ENCODE data around the gene COBL. TPM values are rescaled to one million over a fixed set of nuclear protein-coding genes. Genes with fewer than 3 reads are reported as not detected.

COBL gene
- total RNA-seq, 4 donors from 2014 or later: 62.4 to 114 (median 72.2) TPM

DNA sequence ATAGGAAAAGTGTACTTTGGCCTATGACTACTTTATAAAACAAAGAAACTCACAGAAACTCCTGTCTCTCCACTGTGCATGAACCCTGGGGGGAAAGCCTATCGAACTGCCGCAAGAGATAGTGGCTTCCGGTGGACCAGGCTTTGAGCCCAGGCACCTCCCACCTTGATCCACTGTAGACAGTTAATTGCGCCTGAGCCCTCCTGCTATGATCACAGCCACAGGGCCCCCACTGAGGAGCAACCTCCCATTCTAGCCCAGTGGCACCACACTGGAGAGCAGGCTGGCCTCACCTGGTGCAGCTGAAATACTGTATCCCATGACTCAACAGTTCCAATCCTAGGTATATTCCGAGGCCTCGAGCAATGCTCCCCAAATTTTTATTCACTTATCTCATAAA is 98.8 kb downstream of the COBL start:
- intact Hi-C loops (cut with DNase I; ENCODE audit: low total_unique reads): no loop called here
- Histone ChIP-seq H3K4me1 (no peaks in the 10 kb centered on the region), H3K4me3 (no peak overlapping the region), H3K27me3 (no peaks in the 10 kb centered on the region), H3K27ac (no peak overlapping the region), H3K36me3 (no peaks in the 10 kb centered on the region), H3K9me3 (no peaks in the 10 kb centered on the region)
- 95 to 97% methylated on average over 5 to 6 of the region's 6 CpGs for WGBS, 2 donors (ENCODE audit: low coverage in 1 of 2)
- TF ChIP-seq POLR2A (IDR thresholded peaks at IDR 0.05): no peak
- TF ChIP-seq, protein P1, sequence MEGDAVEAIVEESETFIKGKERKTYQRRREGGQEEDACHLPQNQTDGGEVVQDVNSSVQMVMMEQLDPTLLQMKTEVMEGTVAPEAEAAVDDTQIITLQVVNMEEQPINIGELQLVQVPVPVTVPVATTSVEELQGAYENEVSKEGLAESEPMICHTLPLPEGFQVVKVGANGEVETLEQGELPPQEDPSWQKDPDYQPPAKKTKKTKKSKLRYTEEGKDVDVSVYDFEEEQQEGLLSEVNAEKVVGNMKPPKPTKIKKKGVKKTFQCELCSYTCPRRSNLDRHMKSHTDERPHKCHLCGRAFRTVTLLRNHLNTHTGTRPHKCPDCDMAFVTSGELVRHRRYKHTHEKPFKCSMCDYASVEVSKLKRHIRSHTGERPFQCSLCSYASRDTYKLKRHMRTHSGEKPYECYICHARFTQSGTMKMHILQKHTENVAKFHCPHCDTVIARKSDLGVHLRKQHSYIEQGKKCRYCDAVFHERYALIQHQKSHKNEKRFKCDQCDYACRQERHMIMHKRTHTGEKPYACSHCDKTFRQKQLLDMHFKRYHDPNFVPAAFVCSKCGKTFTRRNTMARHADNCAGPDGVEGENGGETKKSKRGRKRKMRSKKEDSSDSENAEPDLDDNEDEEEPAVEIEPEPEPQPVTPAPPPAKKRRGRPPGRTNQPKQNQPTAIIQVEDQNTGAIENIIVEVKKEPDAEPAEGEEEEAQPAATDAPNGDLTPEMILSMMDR (IDR thresholded peaks at IDR 0.05): no peak
- DNase-seq: no peak
- in situ Hi-C loops (cut with MboI; ENCODE audit: low pct_ligation_motif_present in 1 of 4, low pct_unique_long_range_greater_than_20kb in 1 of 4, low sequenced_read_pairs in 3 of 4): no loop called here

DNA sequence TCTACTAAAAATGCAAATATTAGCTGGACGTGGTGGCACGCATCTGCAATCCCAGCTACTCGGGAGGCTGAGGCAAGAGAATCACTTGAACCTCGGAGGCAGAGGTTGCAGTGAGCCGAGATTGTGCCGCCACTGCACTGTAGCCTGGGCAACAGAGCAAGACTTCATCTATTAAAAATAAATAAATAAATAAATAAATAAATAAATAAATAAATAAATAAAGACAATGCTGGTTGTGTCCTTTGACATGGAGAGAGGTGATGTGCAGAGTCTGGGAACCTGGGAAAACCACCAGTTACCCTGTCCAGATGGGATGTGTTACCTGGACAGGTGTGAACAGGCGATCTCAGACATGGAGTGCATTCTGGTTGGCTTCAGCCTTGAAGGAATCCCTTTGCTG is 102.5 kb downstream of the COBL start:
- intact Hi-C loops (cut with DNase I; ENCODE audit: low total_unique reads): no loop called here
- H3K4me3 ChIP-seq: no peak overlapping the region
- H3K4me1 ChIP-seq: no peaks in the 10 kb centered on the region
- no peak for DNase-seq
- H3K9me3 ChIP-seq: no peaks in the 10 kb centered on the region
- in situ Hi-C loops (cut with MboI; ENCODE audit: low pct_ligation_motif_present in 1 of 4, low pct_unique_long_range_greater_than_20kb in 1 of 4, low sequenced_read_pairs in 3 of 4): no loop called here
- no peaks in the 10 kb centered on the region for H3K27me3 ChIP-seq
- no peak overlapping the region for H3K27ac ChIP-seq
- 87 to 94% methylated on average over 4 to 7 of the region's 7 CpGs for WGBS, 2 donors (ENCODE audit: low coverage in 1 of 2)
- H3K36me3 ChIP-seq: no peaks in the 10 kb centered on the region
- TF ChIP-seq POLR2AphosphoS5 (IDR thresholded peaks at IDR 0.05): no peak
- no peak for TF ChIP-seq EP300 (IDR thresholded peaks at IDR 0.05; ENCODE audit: low read depth)
- TF ChIP-seq, protein P1 (IDR thresholded peaks at IDR 0.05): no peak
- no peak for TF ChIP-seq POLR2A (IDR thresholded peaks at IDR 0.05)

DNA sequence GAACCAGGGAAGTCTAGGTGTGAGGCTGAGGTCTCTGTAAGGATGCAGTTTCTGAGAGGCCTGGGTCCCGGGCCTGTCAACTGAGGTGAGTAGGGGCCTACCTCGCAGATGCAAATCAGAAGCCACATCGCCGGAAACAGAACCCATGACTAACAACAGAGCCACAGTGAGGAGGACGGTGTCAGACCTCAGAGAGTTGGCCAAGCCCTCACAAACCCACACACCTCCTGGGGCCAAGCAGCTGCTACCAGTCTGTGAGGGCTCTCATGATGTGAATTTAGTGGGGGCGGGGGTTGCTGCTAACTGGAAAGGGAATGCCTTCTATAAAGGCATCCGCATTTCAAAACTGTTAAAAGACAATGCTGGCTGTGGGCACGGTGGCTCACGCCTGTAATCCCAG is 103.0 kb downstream of the COBL start:
- Histone ChIP-seq H3K4me1 (no peaks in the 10 kb centered on the region), H3K27me3 (no peaks in the 10 kb centered on the region), H3K9me3 (no peaks in the 10 kb centered on the region), H3K36me3 (no peaks in the 10 kb centered on the region), H3K4me3 (no peak overlapping the region), H3K27ac (no peak overlapping the region)
- intact Hi-C loops (cut with DNase I; ENCODE audit: low total_unique reads): no loop called here
- TF ChIP-seq POLR2AphosphoS5 (IDR thresholded peaks at IDR 0.05) (no peak), POLR2A (IDR thresholded peaks at IDR 0.05) (no peak), EP300 (IDR thresholded peaks at IDR 0.05; ENCODE audit: low read depth) (no peak)
- TF ChIP-seq, protein P1 (IDR thresholded peaks at IDR 0.05): no peak
- WGBS, 2 donors (ENCODE audit: low coverage in 1 of 2): 92% methylated on average over 9 of the region's 9 CpGs; no CpG with 5 or more reads in 1 of the 2 donors
- in situ Hi-C loops (cut with MboI; ENCODE audit: low pct_ligation_motif_present in 1 of 4, low pct_unique_long_range_greater_than_20kb in 1 of 4, low sequenced_read_pairs in 3 of 4): no loop called here
- DNase-seq: no peak

DNA sequence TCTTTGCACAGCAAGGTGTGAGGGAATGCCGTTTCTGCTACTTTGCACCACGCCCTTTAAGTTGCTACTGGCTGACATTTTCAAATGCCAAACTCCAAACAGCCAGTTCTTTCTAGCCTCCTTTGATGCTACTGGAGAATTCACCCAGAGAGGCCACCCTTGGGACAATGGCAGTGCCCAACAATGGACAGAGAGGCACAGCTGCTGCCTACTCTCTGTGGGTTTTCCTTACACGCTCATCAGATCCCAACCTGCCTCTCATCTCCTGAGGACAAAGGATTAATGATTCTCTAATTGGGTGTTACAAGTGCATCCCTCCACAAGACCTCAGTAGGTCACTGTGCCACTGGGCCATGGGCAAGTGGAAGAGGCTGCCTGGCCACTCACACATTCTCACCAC is 105.8 kb downstream of the COBL start:
- H3K36me3 ChIP-seq: no peaks in the 10 kb centered on the region
- H3K4me3 ChIP-seq: no peak overlapping the region
- no peaks in the 10 kb centered on the region for H3K27me3 ChIP-seq
- TF ChIP-seq, protein P1 (IDR thresholded peaks at IDR 0.05): no peak
- no peak for TF ChIP-seq POLR2A (IDR thresholded peaks at IDR 0.05)
- TF ChIP-seq EP300 (IDR thresholded peaks at IDR 0.05; ENCODE audit: low read depth): no peak
- TF ChIP-seq POLR2AphosphoS5 (IDR thresholded peaks at IDR 0.05): no peak
- WGBS, 2 donors (ENCODE audit: low coverage in 1 of 2): 88% methylated on average over 3 of the region's 3 CpGs; no CpG with 5 or more reads in 1 of the 2 donors
- DNase-seq: no peak
- no peaks in the 10 kb centered on the region for H3K9me3 ChIP-seq
- H3K27ac ChIP-seq: no peak overlapping the region
- no peaks in the 10 kb centered on the region for H3K4me1 ChIP-seq
- intact Hi-C loops (cut with DNase I; ENCODE audit: low total_unique reads): no loop called here
- in situ Hi-C loops (cut with MboI; ENCODE audit: low pct_ligation_motif_present in 1 of 4, low pct_unique_long_range_greater_than_20kb in 1 of 4, low sequenced_read_pairs in 3 of 4): no loop called here

All from transverse colon (tissue), 4 donors.